A673 (cell line): ENCODE measurements around the gene KMT5B. TPM values are rescaled to one million over a fixed set of nuclear protein-coding genes. Genes with fewer than 3 reads are reported as not detected.

Experiments
- BruUV-seq: library from RNA; stranded (reverse); fragments of 400-500 nt; replicated peaks from 2 replicates; lab custom pipeline; 2021; lab: Mats Ljungman, UMichigan
- CTCF ChIA-PET: fragments of 300-600 bp; sonication (Branson Sonifier 250); formaldehyde crosslinking; loops from one replicate; lab custom pipeline; 2022; ENCODE audit warnings: antibody characterized with exemption; lab: Charles Lee
- POLR2A ChIA-PET: fragments of 300-600 bp; sonication (Branson Sonifier 250); formaldehyde crosslinking; loops from one replicate; lab custom pipeline; 2022; ENCODE audit warnings: antibody characterized with exemption; ENCODE audit not compliant: low non-redundant PET; lab: Charles Lee
- DNase-seq: peaks from one replicate; pipeline ENCODE4 v3.0.0-alpha.2; 2015; ENCODE audit warnings: low spot score
- H3K27ac ChIP-seq: fragments of 200-600 bp; sonication (generic); 2 replicates; pipeline ENCODE4 v1.5.1; 2016; ENCODE audit warnings: mixed run types, low read depth, mild to moderate bottlenecking, mixed read lengths, antibody characterized with exemption, low read length; ENCODE audit not compliant: poor library complexity, severe bottlenecking
- H3K27me3 ChIP-seq: fragments of 200-600 bp; sonication (generic); replicated peaks from 2 replicates; pipeline ENCODE4 v1.6.1; 2017; ENCODE audit warnings: mixed run types, low read depth, mild to moderate bottlenecking, mixed read lengths, antibody characterized with exemption, low read length; ENCODE audit not compliant: insufficient read depth, poor library complexity
- H3K36me3 ChIP-seq: fragments of 200-600 bp; sonication (generic); 2 replicates; pipeline ENCODE4 v1.6.1; 2016; ENCODE audit warnings: mixed run types, mild to moderate bottlenecking, mixed read lengths, antibody characterized with exemption, low read length; ENCODE audit not compliant: insufficient read depth, poor library complexity, severe bottlenecking
- H3K4me1 ChIP-seq: fragments of 200-600 bp; sonication (generic); 2 replicates; pipeline ENCODE4 v1.6.1; 2017; ENCODE audit warnings: mixed run types, mild to moderate bottlenecking, mixed read lengths, antibody characterized with exemption, low read length; ENCODE audit not compliant: insufficient read depth, poor library complexity, severe bottlenecking
- H3K4me3 ChIP-seq: fragments of 200-600 bp; sonication (generic); 2 replicates; pipeline ENCODE4 v1.5.1; 2016; ENCODE audit warnings: low read depth, mixed run types, mild to moderate bottlenecking, mixed read lengths, low read length; ENCODE audit not compliant: poor library complexity, severe bottlenecking
- H3K9me3 ChIP-seq: fragments of 200-600 bp; sonication (generic); 2 replicates; pipeline ENCODE4 v1.6.1; 2016; ENCODE audit warnings: mixed run types, low read depth, mild to moderate bottlenecking, mixed read lengths, antibody characterized with exemption, low read length; ENCODE audit not compliant: poor library complexity, severe bottlenecking
- CTCF ChIP-seq: fragments of 300-800, 200-600 bp; sonication (generic); conservative IDR thresholded peaks from 2 replicates; pipeline ENCODE4 v1.5.1; 2017; ENCODE audit warnings: low read depth, mild to moderate bottlenecking, antibody characterized with exemption, low read length, moderate library complexity, mixed read lengths
- EZH2 ChIP-seq: fragments of 200-600 bp; sonication (generic); IDR thresholded peaks from 2 replicates; pipeline ENCODE4 v1.6.1; 2017; ENCODE audit warnings: borderline replicate concordance, low read depth, mild to moderate bottlenecking, mixed read lengths, antibody characterized with exemption, low read length; ENCODE audit not compliant: poor library complexity, severe bottlenecking
- intact Hi-C: fragments of 100-400 bp; cut with micrococcal nuclease; formaldehyde crosslinking; loops from one replicate; pipeline ENCODE4 v1.10.0; 2022; ENCODE audit not compliant: unreplicated experiment
- total RNA-seq: library from RNA; stranded (reverse); gene quantifications from 2 replicates; pipeline ENCODE4 v1.2.3, GENCODE V29; 2021

Gene KMT5B
- total RNA-seq, 1 experiment from 2014 or later, result 35.4 TPM

- DNase-seq, result no peak
- intact Hi-C loops, result no loop called here
- no peak overlapping the region for H3K4me3 ChIP-seq
- no peak overlapping the region for H3K27ac ChIP-seq
- TF ChIP-seq EZH2 (no peak), CTCF (no peak)
- BruUV-seq, result no TSS peak
- H3K27me3 ChIP-seq, result no peaks in the 10 kb centered on the region
- peaks cover 51% of the 10 kb centered on the region for H3K36me3 ChIP-seq
- no peaks in the 10 kb centered on the region for H3K9me3 ChIP-seq
- ChIA-PET POLR2A (no interaction called here), CTCF (no interaction called here)
- no peaks in the 10 kb centered on the region for H3K4me1 ChIP-seq
These were observed 39.2 kb downstream of the KMT5B start for GRCh38 chr11:68173926-68174325.

- no peak for DNase-seq
- H3K4me1 ChIP-seq, result no peaks in the 10 kb centered on the region
- no peak overlapping the region for H3K27ac ChIP-seq
- H3K27me3 ChIP-seq, result no peaks in the 10 kb centered on the region
- H3K9me3 ChIP-seq, result no peaks in the 10 kb centered on the region
- peaks cover 66% of the 10 kb centered on the region for H3K36me3 ChIP-seq
- CTCF ChIA-PET, result no interaction called here
- no peak for TF ChIP-seq EZH2
- no peak for TF ChIP-seq CTCF
- POLR2A ChIA-PET, result interaction anchor here (0.6 kb wide), 1 partner anchor 1626 kb away, joined by 5 read pairs; no protein-coding TSS in a partner anchor
- no peak overlapping the region for H3K4me3 ChIP-seq
- no TSS peak for BruUV-seq
- intact Hi-C loops, result no loop called here
These were observed 43.7 kb downstream of the KMT5B start for GRCh38 chr11:68169442-68169841.

- POLR2A ChIA-PET, result interaction anchor here (0.7 kb wide), 1 partner anchor 19 kb away, joined by 3 read pairs; no protein-coding TSS in a partner anchor
- peaks cover 58% of the 10 kb centered on the region for H3K36me3 ChIP-seq
These were observed 44.4 kb downstream of the KMT5B start for GRCh38 chr11:68168694-68169093.

More at GRCh38 chr11:68168694-68169093, 44.4 kb downstream of the KMT5B start:
- DNase-seq, result no peak
- no TSS peak for BruUV-seq
- intact Hi-C loops, result no loop called here
- CTCF ChIA-PET, result no interaction called here
- Histone ChIP-seq H3K27me3 (no peaks in the 10 kb centered on the region), H3K27ac (no peak overlapping the region), H3K4me3 (no peak overlapping the region), H3K9me3 (no peaks in the 10 kb centered on the region), H3K4me1 (no peaks in the 10 kb centered on the region)
- no peak for TF ChIP-seq CTCF
- no peak for TF ChIP-seq EZH2
